Stimulated activated CD8-positive, alpha-beta memory T cell treated with anti-CD3 and anti-CD28 coated beads, Interleukin-7, amount 100 ng/mL, for 24 hours (primary cell): Measurements from ENCODE around the gene PHETA1.
A peak's percentile ranks its signal among the peaks of the same experiment; 100 is the strongest.

Source experiments
- DNase-seq: peaks from one replicate; pipeline ENCODE4 v3.0.0-alpha.2; 2020; ENCODE audit warnings: low read depth

PHETA1 gene

DNA sequence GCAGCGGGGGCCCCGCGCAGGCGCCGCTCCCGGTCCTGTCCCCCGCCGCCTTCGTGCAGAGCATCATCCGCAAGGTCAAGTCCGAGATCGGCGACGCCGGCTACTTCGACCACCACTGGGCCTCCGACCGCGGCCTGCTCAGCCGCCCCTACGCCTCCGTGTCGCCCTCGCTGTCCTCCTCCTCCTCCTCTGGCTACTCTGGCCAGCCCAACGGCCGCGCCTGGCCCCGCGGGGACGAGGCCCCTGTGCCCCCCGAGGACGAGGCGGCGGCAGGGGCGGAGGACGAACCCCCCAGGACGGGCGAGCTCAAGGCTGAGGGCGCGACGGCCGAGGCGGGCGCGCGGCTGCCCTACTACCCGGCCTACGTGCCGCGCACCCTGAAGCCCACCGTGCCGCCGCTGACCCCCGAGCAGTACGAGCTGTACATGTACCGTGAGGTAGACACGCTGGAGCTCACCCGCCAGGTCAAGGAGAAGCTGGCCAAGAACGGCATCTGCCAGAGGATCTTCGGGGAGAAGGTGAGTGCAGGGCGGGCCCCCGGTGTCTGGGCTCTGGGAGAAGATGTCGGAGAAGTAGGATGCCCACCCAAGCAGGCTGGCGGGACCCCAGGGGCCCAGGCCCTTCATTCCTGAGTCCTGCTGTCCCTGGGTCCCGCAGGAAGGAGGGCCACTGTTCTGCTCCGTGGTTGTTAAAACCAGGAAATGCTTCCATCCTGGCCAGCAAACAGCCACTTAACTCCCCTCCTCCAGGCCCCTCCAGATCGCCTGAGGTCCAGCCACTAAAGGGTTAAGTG is 48.4 kb downstream of the PHETA1 start:
- DNase-seq: no peak

DNA sequence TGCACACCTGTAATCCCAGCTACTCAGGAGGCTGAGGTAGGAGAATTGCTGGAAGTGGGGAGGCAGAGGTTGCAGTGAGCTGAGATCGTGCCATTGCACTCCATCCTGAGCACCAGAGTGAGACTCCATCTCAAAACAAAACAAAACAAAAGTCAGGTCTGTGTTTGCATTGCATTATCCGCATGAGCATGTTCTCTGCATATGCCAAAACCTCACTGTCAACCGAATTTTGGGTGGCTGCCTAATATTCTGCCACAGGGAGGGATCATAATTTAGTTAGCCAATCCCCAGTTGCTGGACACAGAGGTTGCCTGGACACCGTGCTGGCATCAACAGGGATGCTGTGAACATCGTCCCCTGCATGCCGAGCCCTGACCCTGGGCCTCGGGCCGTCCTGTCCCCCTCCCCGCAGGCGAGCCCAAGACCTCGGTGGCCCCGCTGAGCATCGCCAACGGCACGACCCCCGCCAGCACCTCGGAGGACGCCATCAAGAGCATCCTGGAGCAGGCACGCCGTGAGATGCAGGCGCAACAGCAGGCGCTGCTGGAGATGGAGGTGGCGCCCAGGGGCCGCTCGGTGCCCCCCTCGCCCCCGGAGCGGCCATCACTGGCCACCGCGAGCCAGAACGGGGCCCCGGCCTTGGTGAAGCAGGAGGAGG is 49.2 kb downstream of the PHETA1 start:
- no peak for DNase-seq

GRCh38 chr12:111318450-111318849 is 50.4 kb downstream of the PHETA1 start:
- no peak for DNase-seq

- DNase-seq: no peak
These were observed 52.2 kb downstream of the PHETA1 start for GRCh38 chr12:111316671-111317070.

DNA sequence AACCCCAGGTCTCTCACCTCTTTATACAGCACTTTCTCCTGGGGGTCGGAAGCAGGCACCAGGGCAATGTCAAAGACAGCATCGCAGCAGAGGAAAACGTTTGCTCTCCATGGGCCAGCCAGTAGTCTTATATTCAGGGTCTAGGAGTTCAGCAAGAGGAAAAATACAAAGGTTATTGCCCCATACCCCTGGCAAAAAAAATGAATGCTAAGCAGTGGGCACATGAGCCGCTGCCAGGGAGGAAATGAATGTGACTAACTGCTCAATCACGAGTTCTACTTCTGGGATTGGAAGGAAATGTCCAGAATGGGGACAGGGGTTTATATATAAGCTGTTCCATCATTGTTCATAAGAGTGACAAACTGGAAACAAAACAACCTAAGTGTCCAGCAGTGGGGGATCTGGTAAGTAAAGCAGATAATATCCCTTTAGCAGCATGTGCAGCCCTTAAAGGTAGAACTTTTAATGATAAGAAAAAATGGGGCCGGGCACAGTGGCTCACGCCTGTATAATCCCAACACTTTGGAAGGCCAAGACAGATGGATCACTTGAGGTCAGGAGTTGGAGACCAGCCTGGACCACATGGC is 53.8 kb downstream of the PHETA1 start:
- DNase-seq: no peak

GRCh38 chr12:111313833-111314259 is 55.0 kb downstream of the PHETA1 start:
- peak; percentile 58 for DNase-seq

GRCh38 chr12:111312708-111313107 is 56.2 kb downstream of the PHETA1 start:
- DNase-seq: no peak

DNA sequence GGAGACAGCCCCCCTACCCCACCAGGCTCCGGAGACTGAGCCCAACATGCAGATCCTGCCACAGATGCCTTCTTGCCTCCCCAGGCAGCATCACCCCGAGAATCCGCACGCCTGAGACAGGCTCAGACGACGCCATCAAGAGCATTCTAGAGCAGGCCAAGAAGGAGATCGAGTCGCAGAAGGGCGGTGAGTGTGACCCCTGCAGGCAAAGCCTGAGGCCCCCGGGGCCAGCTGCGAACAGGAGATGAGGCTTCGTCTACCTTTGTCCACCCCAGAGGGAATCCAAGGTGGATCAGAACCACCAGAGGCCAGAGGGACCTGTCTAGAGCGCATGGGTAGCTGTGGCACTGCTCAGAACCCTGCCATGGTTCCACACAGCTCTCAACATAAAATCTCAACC is 56.9 kb downstream of the PHETA1 start:
- no peak for DNase-seq

DNA sequence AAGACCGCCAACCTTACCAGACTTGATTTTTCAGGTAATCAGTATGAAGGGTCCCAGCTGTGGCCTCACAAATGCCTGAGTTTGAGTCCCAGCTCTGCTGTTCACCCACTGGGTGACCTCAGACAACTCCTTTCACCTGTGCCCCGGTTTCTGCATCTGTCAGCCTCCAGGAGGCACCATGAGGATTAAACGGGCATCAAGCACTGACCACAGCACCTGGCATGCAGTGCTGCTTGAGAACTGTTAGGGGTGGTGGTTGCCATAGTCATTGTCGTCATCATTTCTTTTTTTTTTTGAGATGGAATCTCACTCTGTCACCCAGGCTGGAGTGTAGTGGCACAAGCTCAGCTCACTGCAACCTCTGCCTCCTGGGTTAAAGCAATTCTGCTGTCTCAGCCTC is 57.9 kb downstream of the PHETA1 start:
- DNase-seq: no peak
